ENCODE measurements around the gene RPL27A. TPM values are rescaled to one million over a fixed set of nuclear protein-coding genes. Genes with fewer than 3 reads are reported as not detected.
A peak's percentile ranks its signal among the peaks of the same experiment; 100 is the strongest.
"Not testable (repeated sequence)": the region's sequence is repeated elsewhere in the genome, so short reads cannot be mapped to it uniquely, and the experiment has no call there.

Gene RPL27A
- 100 to 1,000 TPM; 577 to 727 TPM for total RNA-seq
- long read RNA-seq, full-length matches to known transcripts: 13 of 15 reads
- long read RNA-seq, partial matches to known transcripts: 0 of 15 reads
- long read RNA-seq, other reads (novel, unspliced or antisense): 2 of 15 reads

- DNase-seq (peak; percentile 99), ATAC-seq (peak; percentile 99)
- intact Hi-C loops (cut with DNase I): loop anchor here in 1 of 2 donors (5.0 kb wide), 1 partner anchor 230 kb away; the partner anchor contains the start of gene AKIP1
Measured at GRCh38 chr11:8682303-8683114, at the start of gene RPL27A, which contains the start of gene TRIM66. Gene RPL27A (plus strand): TSS chr11:8682792. CDS start chr11:8682814, 22 bp downstream. Gene TRIM66 (minus strand): TSS chr11:8682665. CDS start chr11:8672274, 10,391 bp downstream.

- DNase-seq (no peak), ATAC-seq (no peak)
- intact Hi-C loops (cut with DNase I): no loop called here
Measured at GRCh38 chr11:8634498-8634897, 48.1 kb upstream of the RPL27A start.

GRCh38 chr11:8636127-8636526 lies 46.5 kb upstream of the RPL27A start:
- intact Hi-C loops (cut with DNase I): no loop called here
- ATAC-seq (no peak), DNase-seq (no peak)

GRCh38 chr11:8638300-8638699 lies 44.3 kb upstream of the RPL27A start:
- DNase-seq (no peak), ATAC-seq (no peak)
- intact Hi-C loops (cut with DNase I): no loop called here

- DNase-seq (no peak), ATAC-seq (no peak)
- intact Hi-C loops (cut with DNase I): no loop called here
Measured at GRCh38 chr11:8639655-8640054, 42.9 kb upstream of the RPL27A start.

- intact Hi-C loops (cut with DNase I): no loop called here
- ATAC-seq (no peak), DNase-seq (no peak)
Measured at GRCh38 chr11:8640267-8640906, 42.2 kb upstream of the RPL27A start.

- intact Hi-C loops (cut with DNase I): no loop called here
- DNase-seq (no peak), ATAC-seq (no peak)
Measured at GRCh38 chr11:8641332-8641731, 41.3 kb upstream of the RPL27A start.

GRCh38 chr11:8642196-8642841 lies 40.3 kb upstream of the RPL27A start:
- no peak for DNase-seq
- intact Hi-C loops (cut with DNase I): no loop called here
- no peak for ATAC-seq

- no peak for DNase-seq
- intact Hi-C loops (cut with DNase I): no loop called here
- ATAC-seq: no peak
Measured at GRCh38 chr11:8646873-8647272, 35.7 kb upstream of the RPL27A start.

- ATAC-seq (no peak), DNase-seq (no peak)
- intact Hi-C loops (cut with DNase I): no loop called here
Measured at GRCh38 chr11:8649361-8649760, 33.2 kb upstream of the RPL27A start.

GRCh38 chr11:8650401-8650990 lies 32.1 kb upstream of the RPL27A start:
- intact Hi-C loops (cut with DNase I): no loop called here
- ATAC-seq (no peak), DNase-seq (no peak)

- peak in 1 of 2 donors; percentile 52 for ATAC-seq
- DNase-seq: no peak
- intact Hi-C loops (cut with DNase I): no loop called here
Measured at GRCh38 chr11:8652140-8652539, 30.5 kb upstream of the RPL27A start.

GRCh38 chr11:8654503-8654902 lies 28.1 kb upstream of the RPL27A start:
- ATAC-seq (no peak), DNase-seq (no peak)
- intact Hi-C loops (cut with DNase I): no loop called here

- no peak for ATAC-seq
- DNase-seq: no peak
- intact Hi-C loops (cut with DNase I): no loop called here
Measured at GRCh38 chr11:8656291-8656690, 26.3 kb upstream of the RPL27A start.

- DNase-seq: no peak
- intact Hi-C loops (cut with DNase I): no loop called here
- ATAC-seq: peak; percentile 27 to 65
Measured at GRCh38 chr11:8658321-8659057, 24.1 kb upstream of the RPL27A start.

- DNase-seq (no peak), ATAC-seq (no peak)
- intact Hi-C loops (cut with DNase I): no loop called here
Measured at GRCh38 chr11:8661001-8661795, 21.4 kb upstream of the RPL27A start.

- DNase-seq (no peak), ATAC-seq (no peak)
- intact Hi-C loops (cut with DNase I): no loop called here
Measured at GRCh38 chr11:8665222-8665621, 17.4 kb upstream of the RPL27A start.

- intact Hi-C loops (cut with DNase I); DNase-seq; ATAC-seq: not testable (repeated sequence)
Measured at GRCh38 chr11:8670081-8670480, 12.5 kb upstream of the RPL27A start.

Measured in left cardiac atrium (tissue), 4 donors.